OCI-LY3 (cell line): ENCODE results near the gene ATP1B4.

ENCODE experiments used
- H2AFZ ChIP-seq: fragments of 200-600, 300-600 bp; shearing (Covaris generic); 2 replicates; pipeline ENCODE4 v1.6.0; 2014; ENCODE audit warnings: antibody characterized with exemption, low read depth, low read length
- H3K27ac ChIP-seq: fragments of 200-600, 300-600 bp; sonication (generic); 2 replicates; pipeline ENCODE4 v1.5.1; 2014; ENCODE audit warnings: mild to moderate bottlenecking, low read length, moderate library complexity, mixed read lengths
- H3K27me3 ChIP-seq: fragments of 200-600, 300-600 bp; sonication (generic); 2 replicates; pipeline ENCODE4 v1.6.1; 2014; ENCODE audit warnings: low read depth, low read length, mixed read lengths
- H3K36me3 ChIP-seq: fragments of 200-600, 300-600 bp; sonication (generic); replicated peaks from 2 replicates; pipeline ENCODE3; 2014; ENCODE audit warnings: low read depth, low read length, mixed read lengths
- H3K4me1 ChIP-seq: fragments of 300-600, 200-600 bp; sonication (generic); 2 replicates; pipeline ENCODE4 v1.6.1; 2014; ENCODE audit warnings: low read length, mixed read lengths
- H3K4me2 ChIP-seq: fragments of 200-600, 300-600 bp; sonication (generic); 2 replicates; pipeline ENCODE4 v1.6.1; 2014; ENCODE audit warnings: low read length, mixed read lengths
- H3K4me3 ChIP-seq: fragments of 300-600, 200-600 bp; sonication (generic); 2 replicates; pipeline ENCODE4 v1.5.1; 2014; ENCODE audit warnings: antibody characterized with exemption, mild to moderate bottlenecking, low read length, moderate library complexity
- H3K79me2 ChIP-seq: fragments of 300-600, 200-600 bp; shearing (Covaris generic); 2 replicates; pipeline ENCODE4 v1.6.1; 2014; ENCODE audit warnings: mild to moderate bottlenecking, low read length, mixed read lengths
- H3K9ac ChIP-seq: fragments of 300-600, 200-600 bp; shearing (Covaris generic); 2 replicates; pipeline ENCODE4 v1.6.0; 2014; ENCODE audit warnings: mild to moderate bottlenecking, low read length, moderate library complexity
- H3K9me3 ChIP-seq: fragments of 200-600, 300-600 bp; shearing (Covaris generic); 2 replicates; pipeline ENCODE4 v1.6.1; 2014; ENCODE audit warnings: low read length, mixed read lengths; ENCODE audit not compliant: insufficient read depth
- H4K20me1 ChIP-seq: fragments of 200-600, 300-600 bp; sonication (generic); 2 replicates; pipeline ENCODE4 v1.6.1; 2016; ENCODE audit warnings: low read length, mixed read lengths; ENCODE audit not compliant: insufficient read depth
- EZH2phosphoT487 ChIP-seq: fragments of 200-600 bp; shearing (Covaris generic); IDR thresholded peaks from 2 replicates; pipeline ENCODE4 v1.6.1; 2018; ENCODE audit warnings: antibody characterized with exemption, mixed run types, low read depth
- TF ChIP-seq, protein P1 (sequence below): fragments of 200-600, 300-600 bp; sonication (generic); IDR thresholded peaks from 2 replicates; pipeline ENCODE4 v1.5.1; 2014; ENCODE audit warnings: antibody characterized with exemption, low read length, low read depth

Gene ATP1B4

DNA sequence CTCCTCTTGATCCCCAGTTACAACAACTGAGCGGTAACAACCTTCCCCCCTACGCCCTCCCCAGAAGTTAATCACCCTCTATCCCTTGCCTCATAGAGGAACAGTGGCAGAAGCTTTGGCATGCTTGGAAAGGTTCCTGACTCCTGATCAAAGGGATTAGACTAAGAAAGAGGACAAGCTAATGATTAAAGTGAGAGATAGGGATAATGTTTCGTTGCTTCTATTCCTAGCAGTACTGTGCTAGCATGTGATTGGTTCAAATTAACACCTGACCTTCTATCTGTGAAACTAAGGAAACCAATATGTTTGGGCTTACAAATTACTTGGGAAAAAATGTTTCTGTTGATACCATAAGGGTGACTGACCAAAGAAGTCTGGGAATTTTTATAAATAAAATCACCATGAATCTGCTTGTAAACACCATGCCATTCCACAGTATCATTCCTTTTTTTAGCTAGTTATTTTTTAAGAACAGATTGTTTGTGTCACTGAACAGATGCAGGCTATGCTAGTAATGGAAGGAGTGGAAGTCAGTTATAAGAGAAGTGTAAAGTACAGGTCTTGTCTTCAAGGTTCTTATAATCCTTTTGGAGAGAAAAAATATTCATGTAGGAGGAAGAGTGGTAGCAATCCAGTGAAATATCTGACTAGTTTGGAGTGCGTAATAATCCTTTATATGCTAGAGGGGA lies 11.3 kb upstream of the ATP1B4 start:
- Histone ChIP-seq H3K4me2 (no peak overlapping the region), H3K27ac (no peak overlapping the region), H3K36me3 (no peaks in the 10 kb centered on the region), H3K9me3 (no peaks in the 10 kb centered on the region), H3K4me3 (no peak overlapping the region), H4K20me1 (no peaks in the 10 kb centered on the region), H3K27me3 (no peaks in the 10 kb centered on the region), H2AFZ (no peak overlapping the region), H3K9ac (no peak overlapping the region), H3K79me2 (no peaks in the 10 kb centered on the region), H3K4me1 (no peaks in the 10 kb centered on the region)
- TF ChIP-seq, protein P1, sequence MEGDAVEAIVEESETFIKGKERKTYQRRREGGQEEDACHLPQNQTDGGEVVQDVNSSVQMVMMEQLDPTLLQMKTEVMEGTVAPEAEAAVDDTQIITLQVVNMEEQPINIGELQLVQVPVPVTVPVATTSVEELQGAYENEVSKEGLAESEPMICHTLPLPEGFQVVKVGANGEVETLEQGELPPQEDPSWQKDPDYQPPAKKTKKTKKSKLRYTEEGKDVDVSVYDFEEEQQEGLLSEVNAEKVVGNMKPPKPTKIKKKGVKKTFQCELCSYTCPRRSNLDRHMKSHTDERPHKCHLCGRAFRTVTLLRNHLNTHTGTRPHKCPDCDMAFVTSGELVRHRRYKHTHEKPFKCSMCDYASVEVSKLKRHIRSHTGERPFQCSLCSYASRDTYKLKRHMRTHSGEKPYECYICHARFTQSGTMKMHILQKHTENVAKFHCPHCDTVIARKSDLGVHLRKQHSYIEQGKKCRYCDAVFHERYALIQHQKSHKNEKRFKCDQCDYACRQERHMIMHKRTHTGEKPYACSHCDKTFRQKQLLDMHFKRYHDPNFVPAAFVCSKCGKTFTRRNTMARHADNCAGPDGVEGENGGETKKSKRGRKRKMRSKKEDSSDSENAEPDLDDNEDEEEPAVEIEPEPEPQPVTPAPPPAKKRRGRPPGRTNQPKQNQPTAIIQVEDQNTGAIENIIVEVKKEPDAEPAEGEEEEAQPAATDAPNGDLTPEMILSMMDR: no peak
- TF ChIP-seq EZH2phosphoT487: no peak

DNA sequence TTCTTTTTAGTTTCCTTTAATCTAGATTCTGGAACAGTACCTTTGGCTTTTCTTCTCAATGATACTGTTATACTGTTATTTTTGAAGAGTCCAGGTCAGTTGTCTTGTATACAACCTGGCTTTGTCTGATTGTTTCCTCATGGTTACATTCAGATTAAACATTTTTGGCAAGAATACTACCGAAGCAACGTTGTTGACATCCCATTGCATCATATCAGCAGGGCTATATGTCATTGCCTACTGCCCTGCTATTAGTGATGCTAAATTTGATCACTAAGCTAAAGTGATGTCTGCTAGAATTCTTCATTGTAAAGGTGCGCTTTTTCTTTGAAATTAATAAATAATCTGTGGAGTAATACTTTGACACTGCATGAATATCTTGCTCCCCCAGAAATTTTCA lies 5.8 kb upstream of the ATP1B4 start:
- Histone ChIP-seq H3K9ac (no peak overlapping the region), H3K79me2 (no peaks in the 10 kb centered on the region), H2AFZ (no peak overlapping the region), H3K4me3 (no peak overlapping the region), H3K9me3 (no peaks in the 10 kb centered on the region), H3K36me3 (no peaks in the 10 kb centered on the region), H3K4me1 (no peaks in the 10 kb centered on the region), H3K4me2 (no peak overlapping the region), H3K27me3 (no peaks in the 10 kb centered on the region), H4K20me1 (no peaks in the 10 kb centered on the region), H3K27ac (no peak overlapping the region)
- TF ChIP-seq, protein P1: no peak

DNA sequence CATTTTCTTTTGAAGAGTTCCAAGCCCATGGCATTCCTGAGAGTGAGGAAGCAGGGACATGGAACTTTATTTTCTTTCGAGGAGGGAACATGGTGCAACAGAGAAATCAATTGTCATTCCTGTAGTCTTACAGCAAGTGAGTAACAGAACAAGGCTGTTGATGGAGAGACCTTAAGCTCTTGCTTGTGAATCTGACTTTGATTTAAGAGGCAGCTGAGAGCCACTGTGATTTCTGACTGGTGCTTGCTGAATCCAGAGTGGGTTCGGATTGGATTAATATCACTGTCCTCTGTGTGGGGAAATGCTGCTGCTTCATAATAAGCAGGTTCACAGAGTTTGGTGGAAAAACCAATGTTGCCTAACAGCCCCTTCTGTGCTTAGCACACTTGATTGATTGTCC lies 4.7 kb upstream of the ATP1B4 start:
- Histone ChIP-seq H3K9me3 (no peaks in the 10 kb centered on the region), H2AFZ (no peak overlapping the region)
- TF ChIP-seq, protein P1: no peak
- no peak for TF ChIP-seq EZH2phosphoT487

DNA sequence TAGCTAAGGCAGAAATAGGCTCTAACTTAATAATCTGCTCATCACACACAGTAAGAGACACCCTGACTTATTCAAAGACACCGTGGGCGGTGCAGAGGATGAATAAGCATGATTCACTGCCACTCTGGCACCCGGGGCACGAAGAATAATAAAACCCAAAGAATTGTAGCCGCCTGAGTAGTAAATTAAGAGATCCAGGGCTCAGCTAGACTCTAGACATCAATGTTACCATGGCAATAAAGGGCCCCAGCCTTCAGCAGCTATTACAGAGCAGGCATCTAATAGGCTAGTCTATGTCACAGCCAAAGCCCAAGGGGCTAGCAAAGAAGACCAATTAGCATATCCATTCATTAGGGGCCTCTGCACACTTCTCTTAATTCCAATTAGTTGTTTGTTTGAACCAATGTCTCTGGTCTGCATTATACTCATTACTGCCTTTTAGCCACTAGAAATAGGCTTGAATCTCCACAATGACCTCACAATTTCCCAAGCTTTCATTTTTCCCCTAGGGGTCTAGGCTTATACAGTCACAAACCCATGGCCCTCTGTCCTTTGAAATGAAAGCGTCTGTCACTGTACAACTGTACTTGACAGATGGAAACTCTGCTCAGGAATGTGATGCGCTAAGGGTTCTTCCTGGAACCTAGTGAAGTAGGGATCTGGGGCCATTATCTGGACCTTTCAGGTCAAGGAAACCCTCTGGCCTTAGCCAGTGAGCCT lies 3.0 kb upstream of the ATP1B4 start:
- no peak overlapping the region for H3K4me2 ChIP-seq
- H3K4me3 ChIP-seq: no peak overlapping the region
- no peak overlapping the region for H2AFZ ChIP-seq

More for the DNA sequence above, 4.7 kb upstream of the ATP1B4 start:
- Histone ChIP-seq H3K9ac (no peak overlapping the region), H3K27ac (no peak overlapping the region), H3K4me2 (no peak overlapping the region), H3K79me2 (no peaks in the 10 kb centered on the region), H3K4me3 (no peak overlapping the region), H3K36me3 (no peaks in the 10 kb centered on the region), H4K20me1 (no peaks in the 10 kb centered on the region), H3K27me3 (no peaks in the 10 kb centered on the region), H3K4me1 (peaks cover under 1% of the 10 kb centered on the region)

More for the DNA sequence above, 3.0 kb upstream of the ATP1B4 start:
- Histone ChIP-seq H3K36me3 (no peaks in the 10 kb centered on the region), H3K27ac (no peak overlapping the region), H3K79me2 (no peaks in the 10 kb centered on the region), H3K27me3 (no peaks in the 10 kb centered on the region), H3K9ac (no peak overlapping the region), H3K9me3 (no peaks in the 10 kb centered on the region), H3K4me1 (peaks cover 7% of the 10 kb centered on the region), H4K20me1 (no peaks in the 10 kb centered on the region)
- no peak for TF ChIP-seq EZH2phosphoT487
- TF ChIP-seq, protein P1: no peak
